SK-N-SH (cell line): ENCODE measurements around the gene RBM18. TPM values are rescaled to one million over a fixed set of nuclear protein-coding genes. Genes with fewer than 3 reads are reported as not detected.

Experiments
- CTCF ChIA-PET: fragments of 300-600, 350-600 bp; formaldehyde crosslinking; extraction: SDS; loops from one replicate; lab custom pipeline; 2021; lab: Yijun Ruan, JAX
- POLR2A ChIA-PET: fragments of 350-600 bp; sonication (Branson Sonifier 250); formaldehyde crosslinking; extraction: SDS; loops from one replicate; lab custom pipeline; 2020; ENCODE audit warnings: antibody characterized with exemption, inconsistent platforms; lab: Yijun Ruan, JAX
- DNase-seq: peaks from one replicate; pipeline ENCODE4 v3.0.0; 2012
- H2AFZ ChIP-seq: fragments of 200-600 bp; sonication (generic); 2 replicates; pipeline ENCODE4 v1.8.1; 2016; ENCODE audit warnings: antibody characterized with exemption, mild to moderate bottlenecking, low read depth
- H3F3A ChIP-seq: fragments of 200-600 bp; sonication (generic); replicated peaks from 2 replicates; pipeline ENCODE3; 2016; ENCODE audit warnings: antibody characterized with exemption, mild to moderate bottlenecking; ENCODE audit not compliant: insufficient read depth
- H3K27ac ChIP-seq, 2 experiments: fragments of 200-500 bp in 1 of 2; fragments of 200-600 bp in 1 of 2; sonication (Bioruptor generic) in 1 of 2; sonication (generic), shearing (Covaris generic) in 1 of 2; 2 replicates each; pipeline versions ENCODE4 v1.5.1 to v1.6.1; 2014 to 2016; ENCODE audit warnings: low read depth in 2 of 2, inconsistent platforms in 1 of 2, low read length in 1 of 2, mild to moderate bottlenecking in 1 of 2, mixed read lengths in 1 of 2
- H3K27me3 ChIP-seq: fragments of 200-600 bp; sonication (generic), shearing (Covaris generic); 2 replicates; pipeline ENCODE4 v1.6.1; 2016; ENCODE audit warnings: mixed run types; ENCODE audit not compliant: insufficient read depth
- H3K36me3 ChIP-seq, 2 experiments: fragments of 200-500 bp in 1 of 2; fragments of 200-600 bp in 1 of 2; sonication (Bioruptor generic) in 1 of 2; sonication (generic) in 1 of 2; replicated peaks in 1 of 2; 2 replicates each; pipeline versions ENCODE3 to v1.5.1; 2014 to 2016; ENCODE audit warnings: low read length in 1 of 2, mild to moderate bottlenecking in 1 of 2; ENCODE audit not compliant: insufficient read depth in 2 of 2, control insufficient read depth in 1 of 2
- H3K4me1 ChIP-seq, 2 experiments: fragments of 200-500 bp in 1 of 2; fragments of 200-600 bp in 1 of 2; sonication (Bioruptor generic) in 1 of 2; sonication (generic), shearing (Covaris generic) in 1 of 2; 2 replicates each; pipeline versions ENCODE4 v1.5.1 to v1.6.1; 2014 to 2016; ENCODE audit warnings: low read depth in 1 of 2, low read length in 1 of 2, mixed run types in 1 of 2; ENCODE audit not compliant: insufficient read depth in 2 of 2, control insufficient read depth in 1 of 2
- H3K4me2 ChIP-seq: fragments of 200-600 bp; sonication (generic), shearing (Covaris generic); 2 replicates; pipeline ENCODE4 v1.6.1; 2017; ENCODE audit warnings: mixed run types
- H3K4me3 ChIP-seq, 2 experiments: fragments of 200-500 bp in 1 of 2; fragments of 200-600 bp in 1 of 2; sonication (Bioruptor generic) in 1 of 2; sonication (generic), shearing (Covaris generic) in 1 of 2; 2 replicates each; pipeline versions ENCODE4 v1.5.1 to v1.8.1; 2014 to 2016; ENCODE audit warnings: low read depth in 2 of 2, inconsistent platforms in 1 of 2, low read length in 1 of 2, mild to moderate bottlenecking in 1 of 2, mixed read lengths in 1 of 2, moderate library complexity in 1 of 2
- H3K79me2 ChIP-seq: fragments of 200-600 bp; sonication (generic); 2 replicates; pipeline ENCODE4 v1.8.1; 2017; ENCODE audit warnings: mild to moderate bottlenecking; ENCODE audit not compliant: insufficient read depth
- H3K9ac ChIP-seq: fragments of 200-600 bp; sonication (generic); 2 replicates; pipeline ENCODE4 v1.6.1; 2017; ENCODE audit warnings: mixed run types
- H3K9me2 ChIP-seq: fragments of 200-600 bp; sonication (generic); 2 replicates; pipeline ENCODE4 v1.6.1; 2017; ENCODE audit warnings: mixed run types
- H3K9me3 ChIP-seq: fragments of 200-600 bp; sonication (generic); 2 replicates; pipeline ENCODE4 v1.6.1; 2017; ENCODE audit warnings: mixed run types, mild to moderate bottlenecking, moderate library complexity
- H4K20me1 ChIP-seq: fragments of 200-600 bp; sonication (generic); 2 replicates; pipeline ENCODE4 v1.6.1; 2017; ENCODE audit warnings: mild to moderate bottlenecking, mixed run types; ENCODE audit not compliant: insufficient read depth
- FOSL2 ChIP-seq: IDR thresholded peaks from 2 replicates; pipeline ENCODE4 v1.4.0; 2012; ENCODE audit warnings: low read depth, mild to moderate bottlenecking, moderate library complexity, borderline replicate concordance
- FOXM1 ChIP-seq: IDR thresholded peaks from 2 replicates; pipeline ENCODE4 v1.4.0; 2012; ENCODE audit warnings: low read depth, mild to moderate bottlenecking
- GABPA ChIP-seq: IDR thresholded peaks from 2 replicates; pipeline ENCODE4 v1.4.0; 2012; ENCODE audit warnings: low read depth, mild to moderate bottlenecking
- GATA2 ChIP-seq: sonication (generic); formaldehyde crosslinking; IDR thresholded peaks from 2 replicates; pipeline ENCODE4 v1.5.0; 2020; ENCODE audit warnings: mild to moderate bottlenecking, missing genetic modification reagents
- NRF1 ChIP-seq: IDR thresholded peaks from 2 replicates; pipeline ENCODE4 v1.6.1; 2012; ENCODE audit warnings: low read depth, mild to moderate bottlenecking, low read length
- POLR2AphosphoS5 ChIP-seq: IDR thresholded peaks from 2 replicates; pipeline ENCODE4 v1.6.1; 2012; ENCODE audit warnings: low read depth, low read length
- SIN3A ChIP-seq: IDR thresholded peaks from 2 replicates; pipeline ENCODE4 v1.6.1; 2012; ENCODE audit warnings: low read depth, mild to moderate bottlenecking, low read length, moderate library complexity, borderline replicate concordance
- TEAD4 ChIP-seq: IDR thresholded peaks from 2 replicates; pipeline ENCODE4 v1.4.0; 2012; ENCODE audit warnings: mild to moderate bottlenecking, borderline replicate concordance; ENCODE audit not compliant: insufficient read depth
- USF1 ChIP-seq: IDR thresholded peaks from 2 replicates; pipeline ENCODE4 v1.4.0; 2012; ENCODE audit warnings: low read depth, borderline replicate concordance
- USF2 ChIP-seq: fragments of 150-350 bp; IDR thresholded peaks from 2 replicates; pipeline ENCODE4 v1.6.1; 2017; ENCODE audit warnings: antibody characterized with exemption, low read length, low read depth, borderline replicate concordance
- polyA plus RNA-seq, 3 experiments: library from polyadenylated mRNA; depleted of rRNA; stranded (reverse); fragments of >200 nt; gene quantifications; 2 replicates each; pipeline ENCODE4 v1.2.3, GENCODE V29; 2012
- TF ChIP-seq, protein P1 (sequence below): IDR thresholded peaks from 2 replicates; pipeline ENCODE4 v1.4.0; 2012; ENCODE audit warnings: low read depth, borderline replicate concordance

The RBM18 gene
- polyA plus RNA-seq, 1 of the 3 experiments (the other 2 are of a cell fraction): 8.2 TPM

DNA sequence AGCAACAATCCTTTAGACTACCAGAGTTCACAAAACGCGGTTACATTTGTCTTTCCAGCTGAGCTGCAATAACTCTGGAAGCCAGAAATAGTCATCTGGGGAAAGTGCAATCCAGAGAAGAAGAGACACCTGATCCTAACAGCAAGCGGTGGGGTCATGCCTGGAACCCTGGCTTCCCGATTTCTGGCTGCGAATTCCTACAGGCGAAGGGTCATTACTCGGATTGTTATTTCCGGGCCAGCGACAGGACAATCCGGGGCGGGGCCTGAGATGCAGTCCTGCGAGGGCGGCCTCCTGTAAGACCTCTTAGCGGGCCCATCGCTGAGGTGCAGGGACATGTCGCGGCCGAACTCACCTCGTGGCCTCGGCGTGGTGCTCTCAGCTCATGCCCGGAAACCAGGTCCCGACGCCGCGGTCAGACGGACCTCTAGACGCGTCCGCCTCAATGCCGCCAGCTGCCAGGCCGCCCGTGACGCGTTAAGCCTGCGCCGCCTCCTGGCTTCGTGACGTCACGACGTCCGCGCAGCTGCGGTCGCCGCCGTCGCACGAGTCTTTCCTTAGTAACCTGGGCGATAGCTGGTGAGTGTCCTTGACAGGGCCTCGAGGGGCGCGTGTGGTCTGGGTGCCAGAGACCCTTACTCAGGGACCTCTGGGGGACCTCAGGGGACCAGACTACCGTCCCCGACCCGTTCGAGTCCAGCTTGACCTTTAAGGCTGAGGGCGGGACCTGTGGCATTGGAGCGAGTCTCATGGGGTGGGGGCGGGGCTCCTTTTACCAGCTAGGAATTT is at the start of gene RBM18, which contains the start of gene MRRF (continued):
- TF ChIP-seq FOXM1: no peak
- TF ChIP-seq, protein P1, sequence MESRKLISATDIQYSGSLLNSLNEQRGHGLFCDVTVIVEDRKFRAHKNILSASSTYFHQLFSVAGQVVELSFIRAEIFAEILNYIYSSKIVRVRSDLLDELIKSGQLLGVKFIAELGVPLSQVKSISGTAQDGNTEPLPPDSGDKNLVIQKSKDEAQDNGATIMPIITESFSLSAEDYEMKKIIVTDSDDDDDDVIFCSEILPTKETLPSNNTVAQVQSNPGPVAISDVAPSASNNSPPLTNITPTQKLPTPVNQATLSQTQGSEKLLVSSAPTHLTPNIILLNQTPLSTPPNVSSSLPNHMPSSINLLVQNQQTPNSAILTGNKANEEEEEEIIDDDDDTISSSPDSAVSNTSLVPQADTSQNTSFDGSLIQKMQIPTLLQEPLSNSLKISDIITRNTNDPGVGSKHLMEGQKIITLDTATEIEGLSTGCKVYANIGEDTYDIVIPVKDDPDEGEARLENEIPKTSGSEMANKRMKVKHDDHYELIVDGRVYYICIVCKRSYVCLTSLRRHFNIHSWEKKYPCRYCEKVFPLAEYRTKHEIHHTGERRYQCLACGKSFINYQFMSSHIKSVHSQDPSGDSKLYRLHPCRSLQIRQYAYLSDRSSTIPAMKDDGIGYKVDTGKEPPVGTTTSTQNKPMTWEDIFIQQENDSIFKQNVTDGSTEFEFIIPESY: no peak
- TF ChIP-seq SIN3A: peak; percentile 70; the same call in 1 of the 2 replicates
- TF ChIP-seq GATA2: no peak
- no peak for TF ChIP-seq TEAD4
- TF ChIP-seq USF2: no peak
- TF ChIP-seq POLR2AphosphoS5: peak; percentile 75
- peak; percentile 69 for TF ChIP-seq GABPA
- TF ChIP-seq NRF1: peak; percentile 61

GRCh38 chr9:122314165-122314564 is 49.5 kb upstream of the RBM18 start:
- H3K4me1 ChIP-seq: peaks cover 0 to 2% of the 10 kb centered on the region in 2 experiments; a peak in 1 of 4 replicates
- H3K4me3 ChIP-seq: no peak overlapping the region
- TF ChIP-seq FOSL2: no peak
- TF ChIP-seq USF1: peak; percentile 38; the same call in 1 of the 2 replicates
- TF ChIP-seq USF2: no peak
- H3K4me2 ChIP-seq: no peak overlapping the region
- no peaks in the 10 kb centered on the region for H4K20me1 ChIP-seq
- ChIA-PET CTCF (interaction anchor here (0.9 to 2.6 kb wide), 5 partner anchors 19 to 215 kb away, joined by 3 to 9 read pairs (median 5); no protein-coding TSS in a partner anchor), POLR2A (no interaction called here)
- H3K9me2 ChIP-seq: no peaks in the 10 kb centered on the region
- no peaks in the 10 kb centered on the region for H3K9me3 ChIP-seq
- H2AFZ ChIP-seq: no peak overlapping the region
- H3K36me3 ChIP-seq: peaks cover 39 to 56% of the 10 kb centered on the region in 2 experiments
- no peaks in the 10 kb centered on the region for H3K27me3 ChIP-seq
- no peaks in the 10 kb centered on the region for H3F3A ChIP-seq
- DNase-seq: no peak
- no peak overlapping the region for H3K27ac ChIP-seq
- H3K79me2 ChIP-seq: no peaks in the 10 kb centered on the region
- no peak overlapping the region for H3K9ac ChIP-seq
